B cell (primary cell): ENCODE measurements around the gene ZNF408. TPM values are rescaled to one million over a fixed set of nuclear protein-coding genes. Genes with fewer than 3 reads are reported as not detected.

ENCODE experiments used
- ATAC-seq: fragments of 200-7000 bp; cut with Tn5 transposase; one replicate; pipeline ENCODE4 v1.10.0; 2021; ENCODE audit warnings: low read depth, mild to moderate bottlenecking, moderate number of reproducible peaks, moderate library complexity
- CTCF ChIA-PET: fragments of 350-600 bp; sonication (Branson Sonifier 250); formaldehyde crosslinking; loops from one replicate; lab custom pipeline; 2021; ENCODE audit warnings: antibody characterized with exemption, inconsistent platforms; lab: Charles Lee
- POLR2A ChIA-PET: fragments of 350-600 bp; sonication (Branson Sonifier 250); formaldehyde crosslinking; loops from one replicate; lab custom pipeline; 2021; ENCODE audit warnings: antibody characterized with exemption; lab: Charles Lee
- DNase-seq: peaks from one replicate; pipeline ENCODE4 v3.0.0; 2013
- H2AFZ ChIP-seq: 2 replicates; pipeline ENCODE4 v1.6.1; 2012; ENCODE audit warnings: mild to moderate bottlenecking, low read depth, low read length; ENCODE audit not compliant: insufficient read depth, poor library complexity, severe bottlenecking
- H3K27ac ChIP-seq, 2 donors: 1 replicate in 1 of 2; 2 replicates in 1 of 2; pipeline ENCODE4 v1.5.1; 2012 to 2013; ENCODE audit warnings: low read length in 2 of 2, mild to moderate bottlenecking in 2 of 2, moderate library complexity in 1 of 2
- H3K27me3 ChIP-seq, 4 experiments: fragments of 200-600 bp in 1 of 4; sonication (generic) in 1 of 4; replicated peaks in 1 of 4; 1 replicate in 2 of 4; 2 replicates in 2 of 4; pipeline versions ENCODE4 v1.6.1 to v1.7.0; 2013 to 2016; ENCODE audit warnings: low read length in 3 of 4, mild to moderate bottlenecking in 2 of 4, mixed read lengths in 1 of 4, moderate library complexity in 1 of 4; ENCODE audit not compliant: insufficient read depth in 4 of 4, control insufficient read depth in 3 of 4; ENCODE audit errors: control extremely low read depth in 1 of 4
- H3K36me3 ChIP-seq, 2 experiments: replicated peaks in 1 of 2; 1 replicate in 1 of 2; 2 replicates in 1 of 2; pipeline versions ENCODE4 v1.6.1 to v1.7.1; 2013; ENCODE audit warnings: low read length in 1 of 2; ENCODE audit not compliant: insufficient read depth in 2 of 2, control insufficient read depth in 1 of 2; ENCODE audit errors: control extremely low read depth in 1 of 2, extremely low read depth in 1 of 2
- H3K4me1 ChIP-seq, 2 donors: fragments of 200-600 bp in 1 of 2; sonication (generic) in 1 of 2; 1 replicate in 1 of 2; 2 replicates in 1 of 2; pipeline versions ENCODE4 v1.5.1 to v1.6.1; 2013 to 2017; ENCODE audit warnings: low read length in 2 of 2; ENCODE audit not compliant: control insufficient read depth in 2 of 2, insufficient read depth in 2 of 2
- H3K4me2 ChIP-seq: replicated peaks from 2 replicates; pipeline ENCODE3; 2012; ENCODE audit warnings: mild to moderate bottlenecking, low read depth, low read length; ENCODE audit not compliant: poor library complexity, severe bottlenecking
- H3K4me3 ChIP-seq, 5 experiments: fragments of 200-600 bp in 1 of 5; sonication (generic) in 1 of 5; 1 replicate in 3 of 5; 2 replicates in 2 of 5; pipeline versions ENCODE4 v1.5.1 to v1.7.0; 2011 to 2016; ENCODE audit warnings: low read length in 4 of 5, mild to moderate bottlenecking in 4 of 5, low read depth in 2 of 5, control low read depth in 1 of 5, moderate library complexity in 1 of 5; ENCODE audit not compliant: insufficient read depth in 1 of 5; ENCODE audit errors: control extremely low read depth in 1 of 5, extremely low read depth in 1 of 5
- H3K79me2 ChIP-seq: fragments of 200-600 bp; sonication (generic); one replicate; pipeline ENCODE4 v1.6.0; 2016; ENCODE audit warnings: low read length; ENCODE audit not compliant: control insufficient read depth, insufficient read depth
- H3K9ac ChIP-seq: fragments of 200-600 bp; sonication (generic); 2 replicates; pipeline ENCODE4 v1.6.1; 2017; ENCODE audit warnings: mild to moderate bottlenecking, low read length, moderate library complexity
- H3K9me3 ChIP-seq, 3 donors: one replicate each; pipeline versions ENCODE4 v1.6.1 to v1.7.1; 2013; ENCODE audit warnings: low read length in 2 of 3; ENCODE audit not compliant: control insufficient read depth in 2 of 3, insufficient read depth in 1 of 3; ENCODE audit errors: control extremely low read depth in 1 of 3
- H4K20me1 ChIP-seq: 2 replicates; pipeline ENCODE4 v1.6.0; 2012; ENCODE audit warnings: mild to moderate bottlenecking, low read length; ENCODE audit not compliant: insufficient read depth, control insufficient read depth, poor library complexity, severe bottlenecking
- H3K27ac Mint-ChIP-seq: one replicate; pipeline ENCODE4 v1.8.0; 2021; ENCODE audit warnings: mixed read lengths
- H3K27me3 Mint-ChIP-seq: one replicate; pipeline ENCODE4 v1.8.0; 2021; ENCODE audit warnings: mixed read lengths
- H3K4me1 Mint-ChIP-seq: one replicate; pipeline ENCODE4 v1.8.0; 2021; ENCODE audit warnings: mixed read lengths
- H3K4me3 Mint-ChIP-seq: one replicate; pipeline ENCODE4 v1.8.0; 2021; ENCODE audit warnings: mixed read lengths
- H3K9me3 Mint-ChIP-seq: one replicate; pipeline ENCODE4 v1.8.0; 2022; ENCODE audit warnings: mixed read lengths; ENCODE audit not compliant: insufficient read depth
- EZH2 ChIP-seq: IDR thresholded peaks from 2 replicates; pipeline ENCODE4 v1.6.1; 2012; ENCODE audit warnings: borderline replicate concordance, low read depth, mild to moderate bottlenecking, moderate library complexity, low read length; ENCODE audit not compliant: insufficient read depth, poor library complexity, severe bottlenecking
- WGBS: methylation state at CpG from one replicate; pipeline ENCODE4 v1.1.5; 2013; ENCODE audit warnings: missing lambda C conversion rate; ENCODE audit not compliant: insufficient coverage; 5-methylcytosine and 5-hydroxymethylcytosine counted together
- intact Hi-C: fragments of 100-400 bp; cut with micrococcal nuclease; formaldehyde crosslinking; loops from one replicate; pipeline ENCODE4 v1.10.0; 2022
- polyA plus RNA-seq: library from polyadenylated mRNA; depleted of rRNA; stranded (reverse); fragments of >200 nt; gene quantifications from 2 replicates; pipeline ENCODE4 v1.2.3, GENCODE V29; 2012
- total RNA-seq, 2 donors: library from RNA; stranded (reverse); fragments of 120-200 nt in 1 of 2; gene quantifications; 1 replicate in 1 of 2; 2 replicates in 1 of 2; pipeline versions ENCODE4 v1.2.3 to v1.2.4, GENCODE V29; 2013 to 2022
- TF ChIP-seq, protein P1 (sequence below): fragments of 200-600 bp; IDR thresholded peaks from one replicate; pipeline ENCODE4 v1.8.0; 2022; ENCODE audit warnings: antibody characterized with exemption, mild to moderate bottlenecking

ZNF408 gene
- total and polyA plus RNA-seq, 2 donors (not counting 1 experiment from before 2014, with no cell fraction given), result 8.3 to 22.3 TPM

DNA sequence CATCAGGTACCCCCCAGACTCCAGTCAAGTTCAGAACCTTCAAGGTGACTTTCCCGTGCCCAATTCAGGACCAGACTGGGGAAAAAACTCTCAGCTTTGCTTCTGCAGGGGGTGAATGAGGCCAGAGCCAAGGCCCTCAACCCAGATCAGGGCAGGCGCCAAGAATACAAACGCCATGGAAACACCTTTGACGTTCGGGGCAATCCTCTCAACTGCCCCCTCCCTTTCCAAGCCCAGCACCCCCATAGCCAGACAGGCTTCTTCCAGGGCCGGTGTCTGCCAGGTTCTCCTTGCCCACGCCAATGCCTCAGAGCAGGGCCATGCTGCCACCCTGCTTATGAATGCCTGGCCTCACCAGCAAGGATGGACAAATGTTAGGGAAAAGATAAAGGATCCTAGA is 6.2 kb upstream of the ZNF408 start:
- no peak overlapping the region for H2AFZ ChIP-seq
- H3K27me3 Mint-ChIP-seq, result no peaks in the 10 kb centered on the region
- no peaks in the 10 kb centered on the region for H3K9me3 ChIP-seq
- no peak overlapping the region for H3K4me2 ChIP-seq
- POLR2A ChIA-PET, result no interaction called here
- TF ChIP-seq, protein P1, sequence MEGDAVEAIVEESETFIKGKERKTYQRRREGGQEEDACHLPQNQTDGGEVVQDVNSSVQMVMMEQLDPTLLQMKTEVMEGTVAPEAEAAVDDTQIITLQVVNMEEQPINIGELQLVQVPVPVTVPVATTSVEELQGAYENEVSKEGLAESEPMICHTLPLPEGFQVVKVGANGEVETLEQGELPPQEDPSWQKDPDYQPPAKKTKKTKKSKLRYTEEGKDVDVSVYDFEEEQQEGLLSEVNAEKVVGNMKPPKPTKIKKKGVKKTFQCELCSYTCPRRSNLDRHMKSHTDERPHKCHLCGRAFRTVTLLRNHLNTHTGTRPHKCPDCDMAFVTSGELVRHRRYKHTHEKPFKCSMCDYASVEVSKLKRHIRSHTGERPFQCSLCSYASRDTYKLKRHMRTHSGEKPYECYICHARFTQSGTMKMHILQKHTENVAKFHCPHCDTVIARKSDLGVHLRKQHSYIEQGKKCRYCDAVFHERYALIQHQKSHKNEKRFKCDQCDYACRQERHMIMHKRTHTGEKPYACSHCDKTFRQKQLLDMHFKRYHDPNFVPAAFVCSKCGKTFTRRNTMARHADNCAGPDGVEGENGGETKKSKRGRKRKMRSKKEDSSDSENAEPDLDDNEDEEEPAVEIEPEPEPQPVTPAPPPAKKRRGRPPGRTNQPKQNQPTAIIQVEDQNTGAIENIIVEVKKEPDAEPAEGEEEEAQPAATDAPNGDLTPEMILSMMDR, result no peak
- TF ChIP-seq EZH2, result no peak
- no peak overlapping the region for H3K4me3 Mint-ChIP-seq
- DNase-seq (no peak), ATAC-seq (no peak)
- WGBS, result 98% methylated on average over 7 of the region's 7 CpGs
- peaks cover 15 to 20% of the 10 kb centered on the region in 2 donors for H3K4me1 ChIP-seq
- peaks cover 5 to 53% of the 10 kb centered on the region in 2 experiments for H3K36me3 ChIP-seq
- no peak overlapping the region for H3K27ac Mint-ChIP-seq
- intact Hi-C loops, result no loop called here
- CTCF ChIA-PET, result no interaction called here
- no peak overlapping the region for H3K4me3 ChIP-seq
- H3K9ac ChIP-seq, result no peak overlapping the region
- H3K79me2 ChIP-seq, result peaks cover 77% of the 10 kb centered on the region
- H3K27ac ChIP-seq, result no peak overlapping the region
- H3K27me3 ChIP-seq, result no peaks in the 10 kb centered on the region
- H3K4me1 Mint-ChIP-seq, result peaks cover 19% of the 10 kb centered on the region
- no peaks in the 10 kb centered on the region for H3K9me3 Mint-ChIP-seq
- H4K20me1 ChIP-seq, result peaks cover 62% of the 10 kb centered on the region

DNA sequence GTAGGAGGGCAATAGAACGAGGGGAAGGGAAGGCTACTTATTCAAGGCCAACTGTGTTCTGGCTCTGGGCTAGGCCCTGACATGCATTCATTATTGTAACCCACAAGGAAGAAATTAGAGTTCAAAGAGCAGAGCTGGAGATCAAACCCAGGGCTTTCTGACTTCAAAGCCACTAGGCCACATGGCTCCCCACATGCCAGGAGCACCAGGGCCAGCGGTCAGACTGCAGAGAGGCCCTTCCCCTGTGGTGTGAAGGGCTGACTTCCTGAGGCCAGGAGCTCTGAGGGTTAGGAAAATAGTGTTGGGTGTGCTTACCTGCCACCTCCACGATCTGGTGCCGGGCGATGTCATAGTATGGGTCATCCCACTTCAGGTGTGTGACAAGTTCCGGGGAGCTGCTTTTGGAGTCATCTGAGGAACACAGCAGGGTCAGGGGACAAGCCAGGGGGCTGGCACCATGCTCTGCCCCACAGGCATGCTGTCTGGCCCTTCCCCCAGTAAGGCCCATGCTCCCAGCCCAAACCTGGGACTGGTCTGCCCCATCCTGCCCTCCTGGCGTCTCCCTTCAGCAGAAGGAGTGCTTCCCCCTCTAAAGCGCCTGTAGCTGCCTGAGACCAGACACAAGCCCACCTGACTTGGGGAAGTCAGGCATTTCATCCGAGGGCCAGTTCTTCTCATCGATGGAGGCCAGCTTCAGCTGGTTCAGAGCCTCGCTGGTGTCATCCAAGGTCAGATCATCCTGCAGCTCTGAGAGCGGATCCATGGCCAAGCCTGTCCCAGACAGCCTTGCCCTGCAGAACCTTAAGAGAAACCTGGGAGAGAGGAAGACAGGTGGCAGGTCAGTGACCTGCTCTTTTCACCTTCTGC is 5.3 kb upstream of the ZNF408 start:
- no peak for DNase-seq
- no peak overlapping the region for H2AFZ ChIP-seq
- 98% methylated on average over 11 of the region's 12 CpGs for WGBS
- no peak overlapping the region for H3K4me2 ChIP-seq
- ChIA-PET CTCF (no interaction called here), POLR2A (no interaction called here)
- intact Hi-C loops, result no loop called here
- Mint-ChIP-seq H3K27ac (peak overlapping the region; percentile 59), H3K4me3 (no peak overlapping the region), H3K27me3 (no peaks in the 10 kb centered on the region), H3K4me1 (peaks cover 26% of the 10 kb centered on the region), H3K9me3 (no peaks in the 10 kb centered on the region)
- no peak overlapping the region for H3K9ac ChIP-seq
- H3K4me1 ChIP-seq, result peaks cover 18 to 23% of the 10 kb centered on the region in 2 donors
- peaks cover 5 to 51% of the 10 kb centered on the region in 2 experiments for H3K36me3 ChIP-seq
- no peak overlapping the region for H3K4me3 ChIP-seq
- H3K79me2 ChIP-seq, result peaks cover 86% of the 10 kb centered on the region
- no peaks in the 10 kb centered on the region for H3K9me3 ChIP-seq
- no peaks in the 10 kb centered on the region for H3K27me3 ChIP-seq
- H4K20me1 ChIP-seq, result peaks cover 62% of the 10 kb centered on the region
- TF ChIP-seq, protein P1, result no peak
- TF ChIP-seq EZH2, result no peak
- no peak for ATAC-seq
- no peak overlapping the region for H3K27ac ChIP-seq
